IgD-negative memory B cell (primary cell): ENCODE data around the gene MCTP1. TPM values are rescaled to one million over a fixed set of nuclear protein-coding genes. Genes with fewer than 3 reads are reported as not detected.
"Not testable (repeated sequence)": the region's sequence is repeated elsewhere in the genome, so short reads cannot be mapped to it uniquely, and the experiment has no call there.

Experiments
- H3K27ac Mint-ChIP-seq, 3 donors: one replicate each; pipeline ENCODE4 v1.8.0; 2020 to 2022; ENCODE audit warnings: mild to moderate bottlenecking in 3 of 3, mixed read lengths in 3 of 3, moderate library complexity in 1 of 3
- H3K27me3 Mint-ChIP-seq: one replicate; pipeline ENCODE4 v1.8.0; 2021; ENCODE audit warnings: mixed read lengths
- H3K36me3 Mint-ChIP-seq: one replicate; pipeline ENCODE4 v1.8.0; 2020; ENCODE audit warnings: mild to moderate bottlenecking, mixed read lengths
- H3K4me1 Mint-ChIP-seq, 3 donors: one replicate each; pipeline ENCODE4 v1.8.0; 2020 to 2022; ENCODE audit warnings: mixed read lengths in 3 of 3, mild to moderate bottlenecking in 1 of 3
- H3K4me3 Mint-ChIP-seq, 4 donors: one replicate each; pipeline ENCODE4 v1.8.0; 2020 to 2022; ENCODE audit warnings: mild to moderate bottlenecking in 4 of 4, mixed read lengths in 4 of 4, moderate library complexity in 3 of 4
- H3K9me3 Mint-ChIP-seq, 3 donors: one replicate each; pipeline ENCODE4 v1.8.0; 2020 to 2021; ENCODE audit warnings: mixed read lengths in 3 of 3, mild to moderate bottlenecking in 1 of 3
- polyA plus RNA-seq: library from polyadenylated mRNA; unstranded; fragments of 300-500 nt; fragmentation: Illumina TruSeq; gene quantifications from one replicate; pipeline ENCODE4 v1.2.3, GENCODE V29; 2021

Gene MCTP1
- polyA plus RNA-seq, 1 donor from 2014 or later: 2.6 TPM

DNA sequence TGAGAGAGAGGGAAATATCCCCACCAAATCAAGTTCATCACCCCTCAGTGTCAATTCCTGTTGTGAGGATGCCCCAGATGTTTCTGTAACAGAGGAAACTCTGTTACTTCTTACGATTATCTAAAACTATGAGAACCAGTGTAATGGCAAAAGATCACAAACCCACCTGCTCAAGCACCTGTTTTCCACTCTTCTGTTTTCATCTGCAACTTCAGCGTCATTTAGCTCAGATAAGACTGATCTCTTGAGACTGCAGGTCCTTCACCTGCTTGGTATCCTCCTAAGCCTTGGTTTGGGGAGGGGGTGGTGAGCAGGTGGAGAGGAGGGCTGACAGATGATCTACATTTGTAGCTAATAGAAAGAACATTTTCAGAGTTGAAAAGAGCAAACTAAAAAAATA is 437.2 kb downstream of the MCTP1 start:
- Mint-ChIP-seq H3K27me3 (peaks cover 1% of the 10 kb centered on the region), H3K27ac (no peak overlapping the region), H3K4me3 (no peak overlapping the region), H3K9me3 (no peaks in the 10 kb centered on the region), H3K36me3 (no peaks in the 10 kb centered on the region), H3K4me1 (peaks cover 0 to 3% (median 2%) of the 10 kb centered on the region in 3 donors)

DNA sequence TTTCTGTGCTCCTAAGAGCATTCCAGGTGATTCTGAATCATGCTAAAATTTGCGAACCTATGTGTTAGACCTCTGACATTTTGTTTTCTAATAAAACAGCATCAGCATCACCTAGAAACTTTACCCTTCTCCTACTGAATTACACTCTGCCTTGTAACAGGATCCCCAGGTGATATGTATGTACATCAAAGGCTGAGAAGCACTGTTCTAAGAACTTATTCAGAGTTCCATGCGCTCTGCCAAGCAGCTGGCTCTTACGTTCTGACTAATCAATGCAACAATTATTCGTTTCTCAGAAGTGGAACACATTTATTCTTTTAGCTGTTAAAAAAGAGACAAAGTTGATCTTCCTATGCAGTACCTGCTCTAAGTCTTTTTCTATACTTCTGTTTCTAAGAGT is 437.9 kb downstream of the MCTP1 start:
- no peak overlapping the region for H3K4me3 Mint-ChIP-seq
- H3K27ac Mint-ChIP-seq: no peak overlapping the region
- H3K27me3 Mint-ChIP-seq: peaks cover 1% of the 10 kb centered on the region
- no peaks in the 10 kb centered on the region for H3K9me3 Mint-ChIP-seq
- H3K4me1 Mint-ChIP-seq: peaks cover 0 to 3% (median 2%) of the 10 kb centered on the region in 3 donors
- no peaks in the 10 kb centered on the region for H3K36me3 Mint-ChIP-seq

DNA sequence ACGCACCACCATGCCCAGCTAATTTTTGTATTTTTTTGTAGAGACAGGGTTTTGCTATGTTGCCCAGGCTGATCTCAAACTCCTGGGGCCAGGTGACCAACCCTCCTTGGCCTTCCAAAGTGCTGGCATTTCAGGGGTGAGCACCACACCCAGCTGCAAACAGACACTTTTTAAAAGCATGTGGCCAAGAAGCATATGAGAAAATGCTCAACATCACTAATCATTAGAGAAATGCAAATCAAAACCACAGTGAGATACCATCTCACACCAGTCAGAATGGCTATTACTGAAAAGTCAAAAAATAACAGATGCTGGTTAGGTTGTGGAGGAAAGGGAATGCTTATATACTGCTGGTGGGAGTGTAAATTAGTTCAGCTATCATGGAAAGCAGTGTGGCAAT is 439.2 kb downstream of the MCTP1 start:
- H3K27me3 Mint-ChIP-seq, H3K9me3 Mint-ChIP-seq: not testable (repeated sequence)

DNA sequence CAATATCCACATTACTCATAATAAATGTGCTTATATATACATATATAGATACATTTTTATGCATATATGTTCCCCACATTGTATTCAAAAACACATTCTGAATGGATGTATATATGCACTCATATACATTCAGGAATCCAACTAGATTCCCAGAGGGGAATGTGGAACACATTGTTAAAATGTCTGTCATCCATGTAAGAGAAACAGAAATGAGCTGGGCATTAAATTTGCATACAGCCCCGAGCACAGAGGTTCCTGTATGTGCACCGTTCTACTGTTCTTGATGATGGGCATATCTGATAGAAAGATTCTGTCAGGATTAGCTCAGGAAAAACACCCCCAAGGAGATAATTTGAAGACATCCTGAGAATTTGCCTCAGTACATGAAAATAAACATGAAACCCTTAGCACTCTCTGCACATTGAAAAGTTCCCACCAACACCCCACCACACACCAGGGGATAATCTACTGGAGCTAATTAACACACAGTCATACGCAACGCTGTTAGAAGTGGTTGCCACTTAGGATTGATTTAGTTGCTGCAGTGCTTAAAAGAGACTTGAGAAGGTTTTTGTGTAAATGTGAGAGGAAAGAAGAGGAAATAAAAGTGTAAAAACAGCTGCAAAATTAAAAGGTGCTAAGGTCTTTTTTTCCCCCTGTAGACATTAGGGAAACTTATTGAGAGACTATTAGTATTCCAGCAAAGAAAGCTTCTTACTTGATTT is 443.1 kb downstream of the MCTP1 start:
- H3K27ac Mint-ChIP-seq: no peak overlapping the region
- peaks cover 2% of the 10 kb centered on the region for H3K27me3 Mint-ChIP-seq
- no peaks in the 10 kb centered on the region for H3K36me3 Mint-ChIP-seq
- H3K9me3 Mint-ChIP-seq: no peaks in the 10 kb centered on the region
- no peak overlapping the region for H3K4me3 Mint-ChIP-seq
- H3K4me1 Mint-ChIP-seq: no peaks in the 10 kb centered on the region

More for the DNA sequence above, 439.2 kb downstream of the MCTP1 start:
- H3K36me3 Mint-ChIP-seq, H3K27ac Mint-ChIP-seq, H3K4me1 Mint-ChIP-seq, H3K4me3 Mint-ChIP-seq: not testable (repeated sequence)

DNA sequence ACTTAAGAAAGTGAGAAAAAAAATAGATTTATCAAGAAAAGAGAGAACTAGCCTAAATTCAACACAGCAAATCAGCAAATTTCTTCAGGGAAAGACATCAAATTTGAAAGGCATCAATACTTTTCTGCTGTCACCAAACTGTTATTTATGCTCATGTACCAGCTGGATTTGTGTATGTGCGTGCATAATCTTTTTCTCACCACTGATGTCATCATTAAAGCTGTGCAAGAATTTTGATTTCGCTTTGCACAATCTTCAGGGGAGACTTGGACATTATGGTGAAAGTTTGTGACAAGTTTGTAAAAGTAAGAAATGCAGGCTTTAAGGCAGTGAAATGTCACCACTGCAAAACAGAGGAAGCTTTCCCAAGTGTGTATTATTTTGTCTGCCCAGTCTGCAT is 451.0 kb downstream of the MCTP1 start:
- Mint-ChIP-seq H3K36me3 (no peaks in the 10 kb centered on the region), H3K4me1 (no peaks in the 10 kb centered on the region), H3K9me3 (no peaks in the 10 kb centered on the region), H3K4me3 (no peak overlapping the region), H3K27ac (no peak overlapping the region), H3K27me3 (peaks cover 1% of the 10 kb centered on the region)

DNA sequence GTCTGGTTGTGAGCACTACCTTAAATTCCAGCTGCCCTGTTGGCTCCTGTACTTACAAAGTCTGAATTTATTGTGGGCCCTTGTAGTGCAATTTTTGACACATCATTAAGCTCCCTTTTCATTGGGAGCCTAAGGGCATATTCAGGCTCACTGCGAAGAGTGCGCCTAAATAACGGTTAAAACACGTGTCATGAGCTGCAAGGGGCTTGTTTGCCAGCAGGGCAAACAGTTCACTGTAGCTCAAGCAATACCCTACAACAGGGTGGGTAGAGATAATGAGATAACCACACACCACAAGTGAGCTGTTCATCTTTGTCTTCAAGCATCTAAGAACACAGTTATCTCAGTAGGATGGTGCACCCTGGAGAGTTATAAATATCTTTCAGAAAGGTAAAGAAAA is 452.2 kb downstream of the MCTP1 start:
- Mint-ChIP-seq H3K4me3 (no peak overlapping the region), H3K9me3 (no peaks in the 10 kb centered on the region), H3K27me3 (peaks cover 2% of the 10 kb centered on the region), H3K36me3 (no peaks in the 10 kb centered on the region), H3K27ac (no peak overlapping the region), H3K4me1 (no peaks in the 10 kb centered on the region)

DNA sequence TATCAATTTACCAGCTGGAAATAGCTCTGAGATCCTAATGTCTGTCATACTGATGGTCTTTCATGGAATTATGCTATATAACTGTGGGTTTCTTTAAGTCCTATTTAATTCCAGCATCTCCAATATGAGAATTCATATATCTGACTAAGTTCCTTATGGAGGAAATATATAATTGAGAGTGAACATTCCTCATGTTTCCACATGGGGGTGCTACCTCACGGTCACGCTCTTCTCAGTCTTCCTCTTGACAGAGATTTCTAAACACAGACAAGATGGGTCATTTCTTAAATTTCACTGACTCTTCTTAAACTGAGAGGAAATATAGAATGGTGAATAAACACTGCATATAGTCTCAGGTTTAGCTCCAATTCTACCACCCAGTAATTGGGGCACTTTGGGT is 454.4 kb downstream of the MCTP1 start:
- no peaks in the 10 kb centered on the region for H3K36me3 Mint-ChIP-seq
- no peaks in the 10 kb centered on the region for H3K4me1 Mint-ChIP-seq
- no peak overlapping the region for H3K4me3 Mint-ChIP-seq
- H3K27ac Mint-ChIP-seq: no peak overlapping the region
- no peaks in the 10 kb centered on the region for H3K9me3 Mint-ChIP-seq
- H3K27me3 Mint-ChIP-seq: peaks cover 4% of the 10 kb centered on the region

DNA sequence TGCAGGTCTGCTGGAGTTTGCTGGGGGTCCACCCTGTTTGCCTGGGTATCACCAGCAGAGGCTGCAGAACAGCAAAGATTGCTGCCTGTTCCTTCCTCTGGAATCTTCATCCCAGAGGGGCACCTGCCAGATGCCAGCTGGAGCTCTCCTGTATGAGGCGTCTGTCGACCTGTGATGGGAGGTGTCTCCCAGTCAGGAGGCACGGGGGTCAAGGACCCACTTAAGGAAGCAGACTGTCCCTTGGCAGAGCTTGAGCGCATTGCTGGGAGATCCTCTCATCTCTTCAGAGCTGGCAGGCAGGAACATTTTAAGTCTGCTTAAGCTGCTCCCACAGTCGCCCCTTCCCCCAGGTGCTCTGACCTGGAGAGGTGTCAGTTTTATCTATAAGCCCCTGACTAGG is 456.7 kb downstream of the MCTP1 start:
- H3K4me1 Mint-ChIP-seq, H3K27ac Mint-ChIP-seq, H3K4me3 Mint-ChIP-seq, H3K36me3 Mint-ChIP-seq, H3K27me3 Mint-ChIP-seq, H3K9me3 Mint-ChIP-seq: not testable (repeated sequence)

DNA sequence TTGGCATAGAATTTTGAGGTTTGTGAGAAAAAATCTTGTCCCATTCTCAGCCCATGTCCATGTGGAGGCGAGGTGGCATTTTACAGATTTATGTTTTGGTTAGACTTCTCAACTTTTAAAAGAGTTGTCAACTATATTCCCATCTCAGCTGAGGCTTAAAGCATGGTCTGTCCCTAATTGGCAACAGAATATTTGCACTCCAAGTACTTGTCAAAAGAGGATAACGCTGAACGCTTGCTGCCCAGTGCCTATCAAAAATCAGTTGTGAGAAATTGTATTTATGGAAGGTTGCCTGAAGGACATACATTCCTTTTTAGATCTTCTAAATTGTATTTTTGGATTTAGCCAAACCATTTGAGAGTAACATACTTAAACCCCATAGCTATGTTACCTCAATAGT is 464.4 kb downstream of the MCTP1 start:
- Mint-ChIP-seq H3K4me1 (no peaks in the 10 kb centered on the region), H3K36me3 (no peaks in the 10 kb centered on the region)

DNA sequence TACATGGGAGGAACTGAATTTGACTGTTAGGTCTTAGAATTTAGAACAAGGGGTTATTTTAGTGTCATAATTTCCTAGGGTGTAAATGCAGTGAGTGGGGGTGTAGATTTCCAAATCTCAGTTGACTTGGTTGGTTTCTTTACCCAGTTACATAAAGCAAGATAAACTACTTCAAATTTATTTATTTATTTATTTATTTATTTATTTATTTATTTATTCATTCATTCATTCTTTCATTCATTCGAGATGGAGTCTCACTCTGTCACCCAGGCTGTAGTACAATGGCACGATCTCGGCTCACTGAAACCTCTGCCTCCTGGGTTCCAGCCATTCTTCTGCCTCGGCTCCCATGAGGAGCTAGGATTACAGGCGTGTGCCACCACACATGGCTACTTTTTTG is 466.0 kb downstream of the MCTP1 start:
- Mint-ChIP-seq H3K4me1 (no peaks in the 10 kb centered on the region), H3K27me3 (peaks cover 2% of the 10 kb centered on the region), H3K4me3 (no peak overlapping the region), H3K27ac (no peak overlapping the region), H3K36me3 (no peaks in the 10 kb centered on the region), H3K9me3 (peaks cover 0 to 2% (median 0%) of the 10 kb centered on the region in 3 donors)

More for the DNA sequence above, 464.4 kb downstream of the MCTP1 start:
- Mint-ChIP-seq H3K9me3 (peaks cover 0 to 2% (median 0%) of the 10 kb centered on the region in 3 donors), H3K4me3 (no peak overlapping the region), H3K27me3 (peaks cover 4% of the 10 kb centered on the region), H3K27ac (no peak overlapping the region)

DNA sequence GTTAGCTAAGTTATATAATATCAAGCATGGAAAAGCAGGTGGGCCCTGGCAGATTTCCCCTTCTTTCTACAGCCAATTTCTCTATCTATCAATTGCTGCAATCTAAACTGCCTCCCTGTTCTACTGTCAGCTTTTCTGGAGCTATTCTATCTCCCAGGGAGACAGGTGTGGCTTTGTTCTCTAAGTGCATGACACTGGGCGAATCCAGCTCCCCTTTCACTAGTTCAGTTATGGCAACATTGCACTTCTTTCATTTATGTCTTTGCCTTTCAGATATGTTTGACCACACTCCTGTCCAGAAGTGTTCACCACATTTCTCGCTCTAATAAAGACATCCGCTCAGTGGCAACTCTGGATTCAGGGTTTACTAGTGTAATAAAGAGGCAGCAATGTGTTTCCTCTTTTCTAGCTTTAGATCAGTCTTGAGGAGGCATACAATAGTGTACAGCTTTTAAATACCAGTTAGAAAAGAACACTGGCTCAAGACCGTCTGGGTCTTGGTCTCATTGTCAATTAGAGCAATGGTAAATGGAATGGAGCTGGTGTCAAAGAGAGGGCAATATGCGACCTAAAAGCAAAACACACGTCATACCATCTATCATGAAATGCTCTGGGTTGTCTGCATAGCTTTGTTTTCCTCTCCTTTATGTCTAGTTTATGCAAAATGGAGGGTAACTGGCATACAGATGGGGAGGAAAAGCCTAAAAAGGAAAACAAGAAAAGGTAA is 469.4 kb downstream of the MCTP1 start:
- Mint-ChIP-seq H3K27me3 (peaks cover 2% of the 10 kb centered on the region), H3K27ac (no peak overlapping the region), H3K4me1 (peaks cover 0 to 1% (median 0%) of the 10 kb centered on the region in 3 donors), H3K9me3 (no peaks in the 10 kb centered on the region), H3K36me3 (no peaks in the 10 kb centered on the region), H3K4me3 (no peak overlapping the region)

DNA sequence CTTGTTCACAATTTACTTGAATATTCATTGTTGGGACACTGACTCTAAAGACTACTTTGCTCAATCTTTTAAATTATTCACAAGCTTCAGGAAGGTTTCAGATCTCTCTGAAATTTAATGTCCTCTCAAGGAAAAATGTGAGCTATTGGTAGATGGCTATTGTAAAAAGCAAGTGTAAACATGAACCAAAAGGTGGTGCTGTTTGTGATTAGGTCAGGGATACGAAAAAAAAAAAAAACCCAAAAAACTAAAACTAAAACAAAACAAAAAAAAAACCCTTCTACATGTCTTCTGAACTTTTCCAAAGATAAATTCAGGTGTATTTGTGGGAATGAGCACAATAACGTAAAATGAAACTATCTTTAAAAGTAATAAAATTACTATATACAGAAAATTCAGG is 472.7 kb downstream of the MCTP1 start:
- no peaks in the 10 kb centered on the region for H3K36me3 Mint-ChIP-seq
- peaks cover 2% of the 10 kb centered on the region for H3K27me3 Mint-ChIP-seq
- peaks cover 0 to 1% (median 0%) of the 10 kb centered on the region in 3 donors for H3K4me1 Mint-ChIP-seq
- no peak overlapping the region for H3K27ac Mint-ChIP-seq
- H3K9me3 Mint-ChIP-seq: no peaks in the 10 kb centered on the region
- H3K4me3 Mint-ChIP-seq: no peak overlapping the region

DNA sequence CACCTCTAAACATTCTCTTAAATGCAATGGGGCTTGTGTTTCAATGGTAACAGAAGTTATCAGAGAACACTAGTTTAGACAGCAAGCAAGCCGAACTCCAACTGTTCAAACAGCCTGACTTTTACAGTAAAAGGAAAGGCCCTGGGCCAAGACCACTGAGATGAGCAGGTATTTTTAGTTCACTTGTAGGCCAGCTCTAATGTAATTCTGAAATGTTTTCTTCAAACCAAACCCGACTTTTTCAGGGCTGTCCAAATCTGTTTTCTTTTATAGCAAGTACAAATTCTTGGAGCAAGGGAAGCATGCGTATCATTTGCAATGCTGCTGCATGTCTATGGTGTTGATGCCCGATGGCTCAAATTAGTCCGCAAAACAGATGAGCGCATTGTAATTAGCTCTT is 473.6 kb downstream of the MCTP1 start:
- H3K4me1 Mint-ChIP-seq: peaks cover 0 to 1% (median 0%) of the 10 kb centered on the region in 3 donors

DNA sequence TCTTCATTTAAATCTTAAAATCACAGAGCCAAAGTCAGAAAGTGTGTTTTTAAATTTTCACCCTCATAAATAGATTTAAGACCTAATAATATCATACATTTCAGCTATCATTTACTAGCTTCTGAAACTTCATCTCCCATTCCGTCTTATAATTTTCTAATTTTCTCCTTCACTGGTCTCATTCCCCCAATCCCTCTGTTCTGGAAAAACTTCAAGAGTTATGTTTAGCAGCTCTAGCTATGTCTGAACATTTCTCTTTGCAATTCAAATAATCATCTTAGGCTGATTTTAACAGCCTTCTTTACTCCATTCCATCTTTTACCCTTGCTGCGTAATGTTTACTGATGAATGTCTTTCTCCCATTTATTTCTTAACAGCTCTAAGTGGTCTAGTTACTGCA is 474.0 kb downstream of the MCTP1 start:
- no peaks in the 10 kb centered on the region for H3K9me3 Mint-ChIP-seq
- H3K27ac Mint-ChIP-seq: no peak overlapping the region
- H3K27me3 Mint-ChIP-seq: peaks cover 2% of the 10 kb centered on the region

More for the DNA sequence above, 473.6 kb downstream of the MCTP1 start:
- Mint-ChIP-seq H3K4me3 (no peak overlapping the region), H3K9me3 (no peaks in the 10 kb centered on the region), H3K36me3 (no peaks in the 10 kb centered on the region), H3K27me3 (peaks cover 2% of the 10 kb centered on the region), H3K27ac (no peak overlapping the region)

DNA sequence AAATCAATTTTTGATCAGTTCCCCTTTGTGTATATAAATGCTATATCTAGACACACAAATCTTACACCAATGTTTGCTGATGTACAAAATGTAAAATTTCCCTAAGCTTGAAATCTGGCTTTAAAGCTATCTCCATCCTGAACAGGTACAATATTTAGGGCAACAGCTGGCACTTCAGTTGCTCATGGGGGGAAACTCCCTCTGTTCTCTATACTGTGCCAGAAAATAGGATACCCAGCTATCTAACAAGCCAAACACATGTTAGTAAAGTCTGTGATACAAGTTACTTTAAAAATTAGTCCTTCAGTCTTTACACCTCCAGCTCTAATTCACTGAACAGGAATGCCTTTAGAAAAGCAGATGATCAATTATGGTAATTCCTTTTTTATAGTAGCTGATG is 474.6 kb downstream of the MCTP1 start:
- peaks cover 3% of the 10 kb centered on the region for H3K36me3 Mint-ChIP-seq
- no peaks in the 10 kb centered on the region for H3K9me3 Mint-ChIP-seq
- peaks cover 0 to 1% (median 0%) of the 10 kb centered on the region in 3 donors for H3K4me1 Mint-ChIP-seq
- no peak overlapping the region for H3K27ac Mint-ChIP-seq
- no peak overlapping the region for H3K4me3 Mint-ChIP-seq
- H3K27me3 Mint-ChIP-seq: peaks cover 2% of the 10 kb centered on the region

More for the DNA sequence above, 474.0 kb downstream of the MCTP1 start:
- Mint-ChIP-seq H3K4me3 (no peak overlapping the region), H3K36me3 (peaks cover 2% of the 10 kb centered on the region), H3K4me1 (peaks cover 0 to 1% (median 0%) of the 10 kb centered on the region in 3 donors)

DNA sequence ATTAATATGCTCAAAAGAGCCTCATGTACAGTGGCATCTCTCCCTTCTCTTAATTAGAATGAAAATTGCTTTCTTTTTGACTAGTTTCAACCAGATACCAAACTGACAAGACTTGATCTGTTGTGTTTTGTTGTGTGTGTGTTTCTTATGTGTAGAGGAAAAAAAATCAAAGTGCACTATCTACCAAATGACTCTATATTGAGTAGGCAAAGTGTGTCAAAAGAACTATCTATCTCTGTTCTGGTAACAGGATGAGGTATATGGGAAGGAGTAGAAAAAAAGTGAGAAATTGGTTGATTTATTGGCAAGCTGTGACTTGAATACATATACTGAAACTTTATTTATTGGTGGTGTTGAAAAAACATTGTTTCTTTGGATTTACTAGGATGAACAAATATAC is 476.4 kb downstream of the MCTP1 start:
- Mint-ChIP-seq H3K9me3 (no peaks in the 10 kb centered on the region), H3K27me3 (peaks cover 2% of the 10 kb centered on the region), H3K27ac (no peak overlapping the region), H3K4me1 (peaks cover 0 to 1% (median 0%) of the 10 kb centered on the region in 3 donors), H3K4me3 (no peak overlapping the region), H3K36me3 (peaks cover 3% of the 10 kb centered on the region)
